SK-N-SH (cell line): Measurements from ENCODE around the gene DGUOK. TPM values are rescaled to one million over a fixed set of nuclear protein-coding genes. Genes with fewer than 3 reads are reported as not detected.

Experiments used
- CTCF ChIA-PET: fragments of 300-600, 350-600 bp; formaldehyde crosslinking; extraction: SDS; loops from one replicate; lab custom pipeline; 2021; lab: Yijun Ruan, JAX
- POLR2A ChIA-PET: fragments of 350-600 bp; sonication (Branson Sonifier 250); formaldehyde crosslinking; extraction: SDS; loops from one replicate; lab custom pipeline; 2020; ENCODE audit warnings: antibody characterized with exemption, inconsistent platforms; lab: Yijun Ruan, JAX
- DNase-seq: peaks from one replicate; pipeline ENCODE4 v3.0.0; 2012
- H2AFZ ChIP-seq: fragments of 200-600 bp; sonication (generic); 2 replicates; pipeline ENCODE4 v1.8.1; 2016; ENCODE audit warnings: antibody characterized with exemption, mild to moderate bottlenecking, low read depth
- H3F3A ChIP-seq: fragments of 200-600 bp; sonication (generic); replicated peaks from 2 replicates; pipeline ENCODE3; 2016; ENCODE audit warnings: antibody characterized with exemption, mild to moderate bottlenecking; ENCODE audit not compliant: insufficient read depth
- H3K27ac ChIP-seq, 2 experiments: fragments of 200-500 bp in 1 of 2; fragments of 200-600 bp in 1 of 2; sonication (Bioruptor generic) in 1 of 2; sonication (generic), shearing (Covaris generic) in 1 of 2; 2 replicates each; pipeline versions ENCODE4 v1.5.1 to v1.6.1; 2014 to 2016; ENCODE audit warnings: low read depth in 2 of 2, inconsistent platforms in 1 of 2, low read length in 1 of 2, mild to moderate bottlenecking in 1 of 2, mixed read lengths in 1 of 2
- H3K27me3 ChIP-seq: fragments of 200-600 bp; sonication (generic), shearing (Covaris generic); 2 replicates; pipeline ENCODE4 v1.6.1; 2016; ENCODE audit warnings: mixed run types; ENCODE audit not compliant: insufficient read depth
- H3K36me3 ChIP-seq, 2 experiments: fragments of 200-500 bp in 1 of 2; fragments of 200-600 bp in 1 of 2; sonication (Bioruptor generic) in 1 of 2; sonication (generic) in 1 of 2; replicated peaks in 1 of 2; 2 replicates each; pipeline versions ENCODE3 to v1.5.1; 2014 to 2016; ENCODE audit warnings: low read length in 1 of 2, mild to moderate bottlenecking in 1 of 2; ENCODE audit not compliant: insufficient read depth in 2 of 2, control insufficient read depth in 1 of 2
- H3K4me1 ChIP-seq, 2 experiments: fragments of 200-500 bp in 1 of 2; fragments of 200-600 bp in 1 of 2; sonication (Bioruptor generic) in 1 of 2; sonication (generic), shearing (Covaris generic) in 1 of 2; 2 replicates each; pipeline versions ENCODE4 v1.5.1 to v1.6.1; 2014 to 2016; ENCODE audit warnings: low read depth in 1 of 2, low read length in 1 of 2, mixed run types in 1 of 2; ENCODE audit not compliant: insufficient read depth in 2 of 2, control insufficient read depth in 1 of 2
- H3K4me2 ChIP-seq: fragments of 200-600 bp; sonication (generic), shearing (Covaris generic); 2 replicates; pipeline ENCODE4 v1.6.1; 2017; ENCODE audit warnings: mixed run types
- H3K4me3 ChIP-seq, 2 experiments: fragments of 200-500 bp in 1 of 2; fragments of 200-600 bp in 1 of 2; sonication (Bioruptor generic) in 1 of 2; sonication (generic), shearing (Covaris generic) in 1 of 2; 2 replicates each; pipeline versions ENCODE4 v1.5.1 to v1.8.1; 2014 to 2016; ENCODE audit warnings: low read depth in 2 of 2, inconsistent platforms in 1 of 2, low read length in 1 of 2, mild to moderate bottlenecking in 1 of 2, mixed read lengths in 1 of 2, moderate library complexity in 1 of 2
- H3K79me2 ChIP-seq: fragments of 200-600 bp; sonication (generic); 2 replicates; pipeline ENCODE4 v1.8.1; 2017; ENCODE audit warnings: mild to moderate bottlenecking; ENCODE audit not compliant: insufficient read depth
- H3K9ac ChIP-seq: fragments of 200-600 bp; sonication (generic); 2 replicates; pipeline ENCODE4 v1.6.1; 2017; ENCODE audit warnings: mixed run types
- H3K9me2 ChIP-seq: fragments of 200-600 bp; sonication (generic); 2 replicates; pipeline ENCODE4 v1.6.1; 2017; ENCODE audit warnings: mixed run types
- H3K9me3 ChIP-seq: fragments of 200-600 bp; sonication (generic); 2 replicates; pipeline ENCODE4 v1.6.1; 2017; ENCODE audit warnings: mixed run types, mild to moderate bottlenecking, moderate library complexity
- H4K20me1 ChIP-seq: fragments of 200-600 bp; sonication (generic); 2 replicates; pipeline ENCODE4 v1.6.1; 2017; ENCODE audit warnings: mild to moderate bottlenecking, mixed run types; ENCODE audit not compliant: insufficient read depth
- GABPA ChIP-seq: IDR thresholded peaks from 2 replicates; pipeline ENCODE4 v1.4.0; 2012; ENCODE audit warnings: low read depth, mild to moderate bottlenecking
- IRF3 ChIP-seq: fragments of 150-350 bp; IDR thresholded peaks from 2 replicates; pipeline ENCODE4 v1.6.1; 2016; ENCODE audit warnings: mild to moderate bottlenecking, low read depth, low read length
- NFIC ChIP-seq: IDR thresholded peaks from 2 replicates; pipeline ENCODE4 v1.4.0; 2012; ENCODE audit warnings: borderline replicate concordance
- POLR2AphosphoS5 ChIP-seq: IDR thresholded peaks from 2 replicates; pipeline ENCODE4 v1.6.1; 2012; ENCODE audit warnings: low read depth, low read length
- SIN3A ChIP-seq: IDR thresholded peaks from 2 replicates; pipeline ENCODE4 v1.6.1; 2012; ENCODE audit warnings: low read depth, mild to moderate bottlenecking, low read length, moderate library complexity, borderline replicate concordance
- TAF1 ChIP-seq: IDR thresholded peaks from 2 replicates; pipeline ENCODE4 v1.6.1; 2012; ENCODE audit warnings: low read depth, mild to moderate bottlenecking, low read length, moderate library complexity, borderline replicate concordance
- WGBS: methylation state at CpG from one replicate; pipeline ENCODE4 v1.1.6; 2017; ENCODE audit warnings: low lambda C conversion rate; 5-methylcytosine and 5-hydroxymethylcytosine counted together
- polyA plus RNA-seq, 3 experiments: library from polyadenylated mRNA; depleted of rRNA; stranded (reverse); fragments of >200 nt; gene quantifications; 2 replicates each; pipeline ENCODE4 v1.2.3, GENCODE V29; 2012

Gene DGUOK
- polyA plus RNA-seq, 1 of the 3 experiments (the other 2 are of a cell fraction): 122 TPM

DNA sequence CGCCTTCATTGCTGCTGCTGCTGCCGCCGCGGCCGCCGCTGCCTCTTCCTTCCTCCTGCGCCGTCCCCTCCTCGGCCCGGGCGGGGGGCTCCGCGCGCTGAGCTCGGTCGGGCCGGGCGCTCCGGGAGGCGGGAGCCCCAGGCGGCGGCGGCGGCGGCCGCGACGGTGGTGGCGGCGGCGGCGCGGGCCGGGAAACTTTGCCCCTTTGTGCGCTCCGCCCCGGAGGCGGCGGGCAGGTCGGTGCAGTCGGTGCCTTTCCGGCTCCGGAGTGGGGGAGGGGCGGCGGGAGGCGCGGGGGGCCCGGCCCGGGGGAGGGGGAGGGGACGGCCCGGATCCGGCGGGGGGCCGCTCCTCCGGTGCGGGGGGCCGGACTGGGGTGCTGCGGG lies 58.2 kb downstream of the DGUOK start:
- CTCF ChIA-PET: interaction anchor here (0.6 kb wide), 1 partner anchor 46 kb away, joined by 3 read pairs; no protein-coding TSS in a partner anchor
- peak overlapping the region; percentile 91; the same call in 1 of the 2 replicates for H3K4me2 ChIP-seq
- POLR2A ChIA-PET: no interaction called here
- no peak overlapping the region for H3K9ac ChIP-seq
- H3K9me3 ChIP-seq: no peaks in the 10 kb centered on the region
- H3K27me3 ChIP-seq: no peaks in the 10 kb centered on the region
- H3K79me2 ChIP-seq: peaks cover 28% of the 10 kb centered on the region; the same call in 1 of the 2 replicates
- no peak overlapping the region for H2AFZ ChIP-seq
- H3K4me3 ChIP-seq: peak overlapping the region in 1 of 2 experiments; percentile 66; a peak in 2 of 4 replicates
- peak overlapping the region in 1 of 2 experiments; percentile 91; a peak in 2 of 4 replicates for H3K27ac ChIP-seq
- peaks cover 6 to 61% of the 10 kb centered on the region in 2 experiments; a peak in 3 of 4 replicates for H3K4me1 ChIP-seq
- peaks cover 14% of the 10 kb centered on the region for H3F3A ChIP-seq
- TF ChIP-seq GABPA (peak; percentile 38; the same call in 1 of the 2 replicates), SIN3A (no peak)
- peaks cover 0 to 3% of the 10 kb centered on the region in 2 experiments for H3K36me3 ChIP-seq
- WGBS: 4% methylated on average over 5 of the region's 58 CpGs
- no peak for DNase-seq
- H3K9me2 ChIP-seq: no peaks in the 10 kb centered on the region
- H4K20me1 ChIP-seq: peaks cover 11% of the 10 kb centered on the region; the same call in 1 of the 2 replicates

- no peaks in the 10 kb centered on the region for H3K9me2 ChIP-seq
- H3F3A ChIP-seq: peaks cover 13% of the 10 kb centered on the region
- CTCF ChIA-PET: interaction anchor here (0.6 to 1.5 kb wide), 2 partner anchors 47 to 161 kb away, joined by 3 to 7 read pairs; no protein-coding TSS in a partner anchor
- TF ChIP-seq TAF1: peak; percentile 24; the same call in 1 of the 2 replicates
- TF ChIP-seq NFIC: no peak
- TF ChIP-seq POLR2AphosphoS5: no peak
- no peak for TF ChIP-seq IRF3
- TF ChIP-seq, all 33 proteins: peak for 1
- H3K9ac ChIP-seq: peak overlapping the region; percentile 76; the same call in 1 of the 2 replicates
- peaks cover 6 to 60% of the 10 kb centered on the region in 2 experiments; a peak in 3 of 4 replicates for H3K4me1 ChIP-seq
- peak overlapping the region; percentile 66 to 69 for H3K4me3 ChIP-seq
- POLR2A ChIA-PET: interaction anchor here (0.6 to 1.7 kb wide), 2 partner anchors 15 to 17 kb away, joined by 3 to 5 read pairs; no protein-coding TSS in a partner anchor
- no peaks in the 10 kb centered on the region for H3K9me3 ChIP-seq
- H3K27ac ChIP-seq: peak overlapping the region in 1 of 2 experiments; percentile 91; a peak in 2 of 4 replicates
- peak overlapping the region; percentile 82 for H2AFZ ChIP-seq
- peaks cover 11% of the 10 kb centered on the region; the same call in 1 of the 2 replicates for H4K20me1 ChIP-seq
- H3K36me3 ChIP-seq: peaks cover 3 to 5% of the 10 kb centered on the region in 2 experiments
- no peaks in the 10 kb centered on the region for H3K27me3 ChIP-seq
- WGBS: 12% methylated on average over 29 of the region's 66 CpGs
- DNase-seq: peak; percentile 90
- H3K79me2 ChIP-seq: peaks cover 34% of the 10 kb centered on the region; the same call in 1 of the 2 replicates
- peak overlapping the region; percentile 88 for H3K4me2 ChIP-seq
These were observed 58.8 kb downstream of the DGUOK start for GRCh38 chr2:73985308-73986084.
